Stimulated activated CD8-positive, alpha-beta memory T cell treated with anti-CD3 and anti-CD28 coated beads, Interleukin-12 subunit alpha, Interleukin-12 subunit beta, amount 100 ng/mL, for 4 hours (primary cell): Measurements from ENCODE around the gene NPHS2.
"Not testable (repeated sequence)": the region's sequence is repeated elsewhere in the genome, so short reads cannot be mapped to it uniquely, and the experiment has no call there.

Source experiments
- DNase-seq: peaks from one replicate; pipeline ENCODE4 v3.0.0-alpha.2; 2020; ENCODE audit warnings: low read depth

Gene NPHS2

DNA sequence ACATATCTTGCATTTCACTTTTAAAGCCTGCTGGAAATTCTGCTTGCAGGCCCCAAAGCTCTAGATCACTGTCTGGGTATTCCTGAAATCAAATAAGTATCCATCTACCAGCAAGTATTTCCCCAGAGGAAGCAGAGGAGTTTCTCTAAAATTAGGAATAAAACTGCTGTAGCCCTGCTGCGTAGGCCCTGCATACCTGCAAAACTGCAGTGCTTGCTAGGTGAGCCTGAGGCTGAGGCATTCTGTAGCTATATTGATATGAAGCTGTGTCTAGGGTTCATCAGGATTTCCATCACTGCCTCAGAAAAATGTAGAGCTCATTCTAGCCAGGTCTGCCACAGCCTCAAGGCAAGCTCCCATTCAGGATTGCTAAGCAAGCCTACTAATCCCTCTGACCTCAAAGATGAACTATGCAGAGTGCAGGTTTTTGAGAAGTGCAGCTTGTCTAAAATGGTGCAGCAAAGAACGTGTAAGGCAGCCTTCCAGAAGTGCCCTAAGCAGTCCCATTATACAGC is 28.7 kb downstream of the NPHS2 start:
- DNase-seq, result no peak

- no peak for DNase-seq
Measured at GRCh38 chr1:179545321-179545720, 30.4 kb downstream of the NPHS2 start.

- no peak for DNase-seq
Measured at GRCh38 chr1:179541774-179542173, 34.0 kb downstream of the NPHS2 start.

GRCh38 chr1:179530352-179530751 is 45.4 kb downstream of the NPHS2 start:
- DNase-seq, result no peak

DNA sequence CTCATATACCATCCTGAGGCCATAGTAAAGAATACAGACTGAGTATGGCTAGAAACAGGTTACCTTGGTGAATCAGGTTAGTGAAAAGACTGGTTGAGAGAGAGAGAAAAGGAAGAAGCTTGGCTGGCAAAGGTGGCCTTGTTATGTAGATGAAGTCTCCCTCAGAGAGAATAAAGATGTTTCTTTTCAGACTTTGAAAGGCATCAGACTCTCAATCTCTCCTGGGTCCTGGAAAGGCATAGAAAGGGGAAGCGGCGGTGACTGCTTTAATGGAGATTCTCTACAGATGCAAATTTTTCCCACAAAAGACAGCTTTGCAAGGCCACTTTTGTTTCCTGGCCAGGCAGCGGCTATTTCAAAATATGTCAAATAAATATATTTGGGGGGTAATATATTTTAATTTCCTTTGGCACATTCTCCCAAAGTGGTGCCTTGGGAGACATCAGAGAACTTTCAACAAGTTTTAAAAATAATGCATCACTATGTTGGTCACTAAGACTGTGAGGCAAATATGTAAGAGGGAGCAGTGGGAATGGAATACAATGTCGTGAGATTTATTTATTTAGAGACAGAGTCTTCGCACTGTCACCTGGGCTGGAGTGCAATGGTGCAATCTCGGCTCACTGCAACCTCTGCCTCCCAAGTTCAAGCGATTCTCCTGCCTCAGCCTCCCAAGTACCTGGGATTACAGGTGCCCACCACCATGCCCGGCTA is 46.1 kb downstream of the NPHS2 start:
- no peak for DNase-seq

DNA sequence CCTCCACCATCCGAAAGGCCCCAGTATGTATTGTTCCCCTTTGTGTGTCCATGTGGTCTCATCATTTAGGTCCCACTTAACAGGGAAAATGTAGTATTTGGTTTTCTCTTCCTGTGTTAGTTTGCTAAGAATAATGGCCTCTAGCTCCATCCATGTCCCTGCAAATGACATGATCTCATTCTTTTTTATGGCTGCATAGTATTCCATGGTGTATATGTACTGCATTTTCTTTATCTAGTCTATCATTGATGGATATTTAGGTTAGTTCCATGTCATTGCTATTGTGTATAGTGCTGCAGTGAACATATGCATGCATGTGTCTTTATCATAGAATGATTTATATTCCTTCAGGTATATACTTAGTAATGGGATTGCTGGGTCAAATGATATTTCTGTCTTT is 57.2 kb downstream of the NPHS2 start:
- not testable (repeated sequence) for DNase-seq

DNA sequence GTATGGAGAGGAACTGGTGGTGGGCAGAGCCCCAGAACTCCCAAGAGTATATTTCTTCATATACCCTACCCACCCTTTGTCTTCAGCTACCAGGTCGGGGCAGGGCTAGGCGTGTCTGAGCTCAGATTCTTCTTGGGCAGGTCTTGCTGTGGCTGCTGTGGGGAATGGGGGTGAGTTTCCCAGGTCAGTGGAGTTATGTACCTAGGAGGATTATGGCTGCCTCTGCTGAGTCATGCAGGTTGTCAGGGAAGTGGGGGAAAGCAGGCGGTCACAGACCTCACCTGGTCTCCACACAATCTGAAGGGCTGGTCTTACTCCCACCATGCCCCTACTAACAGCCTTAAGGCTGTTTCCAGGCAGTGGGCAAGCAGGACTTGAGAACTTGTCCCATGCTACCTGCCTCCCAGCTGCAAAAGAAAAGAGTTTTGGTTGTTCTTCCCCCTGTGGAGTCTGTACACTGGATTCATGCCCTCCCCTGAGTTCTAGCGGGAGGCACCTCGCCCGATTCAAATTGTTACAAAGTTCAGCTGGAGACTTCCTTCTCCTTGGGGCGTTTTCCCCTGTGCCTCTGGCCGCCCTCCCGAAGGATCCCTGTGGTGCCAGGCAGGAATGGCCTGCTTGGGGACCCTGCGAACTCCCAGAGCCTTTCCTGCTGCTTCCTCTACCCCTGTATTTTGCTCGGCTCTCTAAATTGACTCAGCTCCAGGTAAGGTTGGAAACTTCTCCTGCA is 58.6 kb downstream of the NPHS2 start:
- DNase-seq, result no peak

- no peak for DNase-seq
Measured at GRCh38 chr1:179510038-179510437, 65.7 kb downstream of the NPHS2 start.

DNA sequence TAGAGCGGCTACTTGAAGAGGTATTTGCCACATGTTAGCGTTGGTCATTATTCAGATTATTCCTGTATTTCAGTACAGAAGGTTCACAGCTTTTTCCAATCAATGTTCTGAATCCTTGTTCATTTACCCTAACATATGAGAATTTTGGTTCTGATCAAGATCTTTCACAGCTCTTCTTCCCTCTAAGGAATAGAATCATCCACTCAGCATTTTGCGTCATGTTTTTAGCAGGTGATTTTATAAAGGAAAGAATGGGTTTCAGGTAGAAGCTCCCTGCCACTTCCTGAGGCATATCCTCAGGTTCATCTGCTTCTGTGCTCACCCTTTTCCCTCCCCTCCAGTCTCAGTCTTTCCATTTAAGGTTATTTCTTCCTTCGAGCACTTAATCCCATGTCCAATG is 66.4 kb downstream of the NPHS2 start:
- no peak for DNase-seq

GRCh38 chr1:179506199-179506598 is 69.5 kb downstream of the NPHS2 start:
- DNase-seq, result no peak
